A549 (cell line): ENCODE data around the gene TRMT2A.

Source experiments
- CBX2 ChIP-seq: fragments of 200-600 bp; sonication (generic); IDR thresholded peaks from 2 replicates; pipeline ENCODE4 v1.6.1; 2016; ENCODE audit warnings: low read depth, mild to moderate bottlenecking, borderline replicate concordance
- CBX8 ChIP-seq: fragments of 200-600 bp; sonication (generic); IDR thresholded peaks from 2 replicates; pipeline ENCODE4 v1.6.1; 2016
- CEBPB ChIP-seq, 2 experiments: fragments of >200 bp in 1 of 2; sonication (Bioruptor Twin) in 1 of 2; formaldehyde crosslinking in 1 of 2; IDR thresholded peaks; 2 replicates each; pipeline ENCODE4 v1.6.1; 2012 to 2016
- CHD2 ChIP-seq: fragments of 150-350 bp; IDR thresholded peaks from 2 replicates; pipeline ENCODE4 v1.6.1; 2014; ENCODE audit warnings: low read length; ENCODE audit not compliant: partially characterized antibody
- CTCF ChIP-seq: fragments of >200 bp; sonication (Bioruptor Twin); formaldehyde crosslinking; IDR thresholded peaks from 3 replicates; pipeline ENCODE4 v1.5.1; 2016
- GATA3 ChIP-seq: IDR thresholded peaks from 2 replicates; pipeline ENCODE4 v1.6.1; 2012; ENCODE audit warnings: borderline replicate concordance
- HDAC2 ChIP-seq: fragments of 200-600 bp; sonication (generic); IDR thresholded peaks from 2 replicates; pipeline ENCODE4 v1.6.1; 2016
- NPAS2 ChIP-seq: fragments of 250-450 bp; sonication (Bioruptor Pico); IDR thresholded peaks from 2 replicates; pipeline ENCODE4 v1.8.0; 2022; ENCODE audit warnings: mild to moderate bottlenecking, moderate library complexity, borderline replicate concordance
- PBX3 ChIP-seq: IDR thresholded peaks from 2 replicates; pipeline ENCODE4 v1.6.1; 2012
- POLR2A ChIP-seq: IDR thresholded peaks from 2 replicates; pipeline ENCODE4 v1.6.1; 2012; ENCODE audit warnings: mild to moderate bottlenecking, low read length
- POLR2AphosphoS2 ChIP-seq: conservative IDR thresholded peaks from 2 replicates; pipeline ENCODE4 v1.6.1; 2012; ENCODE audit warnings: low read length, improper control_type of control experiment, inconsistent platforms
- TP53 ChIP-seq: fragments of 250-450 bp; sonication (Bioruptor Pico); IDR thresholded peaks from 2 replicates; pipeline ENCODE4 v1.5.0; 2021; ENCODE audit warnings: mild to moderate bottlenecking, moderate library complexity
- TF ChIP-seq, protein P1 (sequence below): fragments of 150-350 bp; IDR thresholded peaks from 2 replicates; pipeline ENCODE4 v1.6.1; 2014; ENCODE audit warnings: low read depth, mild to moderate bottlenecking, low read length

DNA sequence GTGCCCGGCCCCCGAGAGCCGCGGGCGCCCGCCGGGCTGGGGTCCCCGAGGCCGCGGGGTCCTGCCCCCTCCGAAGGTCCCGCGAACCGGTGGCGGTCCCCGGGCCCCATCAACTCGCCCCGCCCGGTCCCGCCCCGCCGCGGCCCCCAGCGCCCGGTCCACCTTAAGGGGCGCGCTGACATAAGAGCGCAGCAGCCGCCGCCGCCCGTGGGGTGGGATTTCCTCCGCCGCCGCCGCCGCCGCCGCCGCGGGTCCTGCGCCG, 14.5 kb upstream of the TRMT2A start, which contains the start of gene ZDHHC8:
- TF ChIP-seq HDAC2: no peak
- no peak for TF ChIP-seq CBX2
- TF ChIP-seq CTCF: no peak
- TF ChIP-seq TP53 (CRISPR knock-in tag): no peak
- TF ChIP-seq PBX3: no peak
- no peak for TF ChIP-seq CEBPB (IDR thresholded peaks at IDR 0.05)
- no peak for TF ChIP-seq CBX8
- TF ChIP-seq POLR2AphosphoS2: no peak
- TF ChIP-seq POLR2A: no peak
- no peak for TF ChIP-seq GATA3
- TF ChIP-seq NPAS2 (CRISPR knock-in tag): no peak
- no peak for TF ChIP-seq CHD2
- TF ChIP-seq, protein P1, sequence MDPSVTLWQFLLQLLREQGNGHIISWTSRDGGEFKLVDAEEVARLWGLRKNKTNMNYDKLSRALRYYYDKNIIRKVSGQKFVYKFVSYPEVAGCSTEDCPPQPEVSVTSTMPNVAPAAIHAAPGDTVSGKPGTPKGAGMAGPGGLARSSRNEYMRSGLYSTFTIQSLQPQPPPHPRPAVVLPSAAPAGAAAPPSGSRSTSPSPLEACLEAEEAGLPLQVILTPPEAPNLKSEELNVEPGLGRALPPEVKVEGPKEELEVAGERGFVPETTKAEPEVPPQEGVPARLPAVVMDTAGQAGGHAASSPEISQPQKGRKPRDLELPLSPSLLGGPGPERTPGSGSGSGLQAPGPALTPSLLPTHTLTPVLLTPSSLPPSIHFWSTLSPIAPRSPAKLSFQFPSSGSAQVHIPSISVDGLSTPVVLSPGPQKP: no peak
